Left ventricle myocardium inferior (tissue), 1 donor: ENCODE data around the gene TMEM242. TPM values are rescaled to one million over a fixed set of nuclear protein-coding genes. Genes with fewer than 3 reads are reported as not detected.

Source experiments
- DNase-seq: peaks from one replicate; pipeline ENCODE4 v3.0.0-alpha.2; 2020
- H3K27ac ChIP-seq: fragments of 200-600 bp; replicated peaks from 2 replicates; pipeline ENCODE4 v1.8.0; 2021
- H3K27me3 ChIP-seq: fragments of 200-600 bp; 2 replicates; pipeline ENCODE4 v1.8.0; 2021; ENCODE audit warnings: low read depth
- H3K36me3 ChIP-seq: fragments of 200-600 bp; 2 replicates; pipeline ENCODE4 v1.8.0; 2021
- H3K4me1 ChIP-seq: fragments of 200-600 bp; 2 replicates; pipeline ENCODE4 v1.8.0; 2021
- H3K4me3 ChIP-seq: fragments of 200-600 bp; 2 replicates; pipeline ENCODE4 v1.8.0; 2021; ENCODE audit warnings: mild to moderate bottlenecking, moderate library complexity
- H3K9me3 ChIP-seq: fragments of 200-600 bp; replicated peaks from 2 replicates; pipeline ENCODE4 v1.8.0; 2021
- CTCF ChIP-seq: fragments of 200-600 bp; IDR thresholded peaks from 2 replicates; pipeline ENCODE4 v1.8.0; 2021; ENCODE audit warnings: antibody characterized with exemption, mild to moderate bottlenecking, borderline replicate concordance
- intact Hi-C: fragments of 100-400 bp; cut with micrococcal nuclease; formaldehyde crosslinking; loops from one replicate; pipeline ENCODE4 v1.11.0; 2022
- total RNA-seq: library from RNA; stranded (reverse); fragmentation: NEBNext Ultra II Directional; extraction: Animal tissue kit (Norgen Biotek cat#: 25700); gene quantifications from one replicate; pipeline ENCODE4 v1.2.1, GENCODE V29; 2021
- donor health status: DM: no; HTN: yes; CAD: no; lungs with severe emphysema.

Gene TMEM242
- total RNA-seq, 1 donor from 2014 or later = 19.8 TPM

- intact Hi-C loops = loop anchor here (10.0 kb wide), 1 partner anchor 49 kb away; no protein-coding TSS in a partner anchor
- peak overlapping the region; percentile 80 for H3K4me3 ChIP-seq
- H3K9me3 ChIP-seq = no peaks in the 10 kb centered on the region
- no peaks in the 10 kb centered on the region for H3K27me3 ChIP-seq
- TF ChIP-seq CTCF = no peak
- peaks cover 31% of the 10 kb centered on the region for H3K4me1 ChIP-seq
- DNase-seq = peak; percentile 39
- peak overlapping the region; percentile 90 for H3K27ac ChIP-seq
- H3K36me3 ChIP-seq = no peaks in the 10 kb centered on the region
Observed at GRCh38 chr6:157273756-157274470, 49.4 kb downstream of the TMEM242 start.

DNA sequence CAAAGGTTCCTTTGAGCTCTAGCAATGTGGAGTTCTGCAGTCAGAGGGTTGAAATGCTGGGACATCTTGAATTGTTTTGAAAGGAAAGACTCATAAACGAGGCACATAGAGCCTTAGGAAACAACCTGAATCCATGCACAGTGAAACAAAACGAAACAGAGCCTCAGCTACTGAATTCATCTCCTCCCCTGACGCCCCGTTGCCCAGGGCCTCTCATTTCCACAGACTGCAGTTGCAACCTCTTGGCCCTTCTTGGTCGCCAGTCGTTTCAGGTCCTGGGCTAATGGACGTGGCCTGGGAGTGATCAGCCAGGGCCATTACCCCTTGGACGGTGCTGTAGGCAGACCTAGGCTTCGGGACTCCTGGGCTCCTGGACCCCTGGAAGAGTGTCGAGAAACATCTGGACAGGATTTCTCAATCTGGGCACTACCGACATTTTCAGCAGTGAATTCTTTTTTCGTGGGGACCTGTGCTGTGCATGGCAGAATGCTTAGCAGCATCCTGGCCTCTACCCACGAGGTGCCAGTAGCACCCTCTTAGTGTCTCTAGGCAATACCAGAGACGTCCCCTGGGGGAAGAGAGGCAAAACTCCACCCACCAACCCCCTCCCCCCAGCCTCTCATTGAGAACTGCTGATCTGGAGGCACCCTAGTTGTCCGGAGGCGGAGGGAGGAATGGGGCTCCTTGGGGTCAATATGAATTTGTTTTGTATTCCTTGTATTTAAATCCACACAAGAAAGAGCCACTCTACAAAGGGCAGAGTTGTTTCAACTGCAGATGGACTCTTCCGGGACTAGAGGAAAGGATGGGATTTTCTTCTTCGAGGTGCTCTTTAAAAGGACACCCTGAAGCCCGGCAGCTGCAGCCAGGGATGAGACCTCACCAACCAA is 50.2 kb downstream of the TMEM242 start:
- peaks cover 39% of the 10 kb centered on the region for H3K4me1 ChIP-seq
- no peak overlapping the region for H3K4me3 ChIP-seq
- intact Hi-C loops = loop anchor here (10.0 kb wide), 1 partner anchor 48 kb away; no protein-coding TSS in a partner anchor
- H3K9me3 ChIP-seq = no peaks in the 10 kb centered on the region
- H3K27me3 ChIP-seq = no peaks in the 10 kb centered on the region
- no peak for TF ChIP-seq CTCF
- no peak for DNase-seq
- H3K36me3 ChIP-seq = no peaks in the 10 kb centered on the region
- H3K27ac ChIP-seq = peak overlapping the region; percentile 90

DNA sequence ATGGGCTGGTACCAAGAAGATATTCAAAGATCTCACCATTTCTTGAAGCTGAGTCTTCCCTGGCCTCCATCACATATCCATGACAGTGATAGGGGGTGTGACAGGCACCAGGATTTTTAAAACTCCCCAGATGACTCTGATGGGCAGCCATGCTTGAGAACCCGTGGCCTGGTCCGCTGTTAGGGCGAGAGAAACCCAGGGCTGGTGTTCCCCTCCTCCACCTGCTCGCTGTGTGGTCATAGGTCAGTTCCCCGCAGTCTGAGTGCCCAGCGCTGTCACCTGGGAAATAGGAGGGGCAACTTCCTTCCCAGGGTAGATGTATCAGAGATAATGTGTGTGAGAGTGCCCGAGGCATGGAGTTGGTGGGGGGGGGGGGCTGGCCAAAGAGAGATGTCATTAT is 50.9 kb downstream of the TMEM242 start:
- Histone ChIP-seq H3K36me3 (no peaks in the 10 kb centered on the region), H3K27me3 (no peaks in the 10 kb centered on the region), H3K4me1 (peaks cover 46% of the 10 kb centered on the region), H3K9me3 (no peaks in the 10 kb centered on the region), H3K4me3 (no peak overlapping the region), H3K27ac (peak overlapping the region; percentile 90)
- no peak for TF ChIP-seq CTCF
- intact Hi-C loops = loop anchor here (10.0 kb wide), 1 partner anchor 48 kb away; no protein-coding TSS in a partner anchor
- no peak for DNase-seq

GRCh38 chr6:157271911-157272310 is 51.4 kb downstream of the TMEM242 start:
- H3K27ac ChIP-seq = peak overlapping the region; percentile 90
- H3K4me3 ChIP-seq = no peak overlapping the region
- H3K36me3 ChIP-seq = no peaks in the 10 kb centered on the region
- intact Hi-C loops = loop anchor here (10.0 kb wide), 1 partner anchor 47 kb away; no protein-coding TSS in a partner anchor
- peaks cover 50% of the 10 kb centered on the region for H3K4me1 ChIP-seq
- no peaks in the 10 kb centered on the region for H3K27me3 ChIP-seq
- no peak for DNase-seq
- H3K9me3 ChIP-seq = no peaks in the 10 kb centered on the region
- no peak for TF ChIP-seq CTCF

DNA sequence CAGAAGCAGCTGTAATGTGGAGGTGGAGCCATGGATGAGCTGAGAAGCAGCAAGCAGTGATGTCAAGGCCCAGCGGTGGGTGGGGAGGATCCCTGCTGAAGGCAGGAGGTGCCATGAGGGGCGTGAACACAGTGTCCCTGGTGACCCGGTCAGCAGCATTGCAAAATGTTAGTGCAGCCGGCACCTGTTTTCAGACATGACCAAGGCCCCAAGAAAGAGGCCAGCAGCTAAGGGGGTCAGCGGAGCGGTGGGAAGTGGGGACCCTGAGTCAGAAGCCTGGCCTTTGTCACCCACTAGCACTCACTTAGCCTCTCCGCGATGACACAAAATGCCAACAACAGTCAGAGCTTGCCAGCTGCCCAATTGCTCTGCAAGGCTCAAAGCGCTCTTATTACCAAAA is 51.9 kb downstream of the TMEM242 start:
- DNase-seq = no peak
- intact Hi-C loops = loop anchor here (10.0 kb wide), 1 partner anchor 47 kb away; no protein-coding TSS in a partner anchor
- H3K4me3 ChIP-seq = no peak overlapping the region
- H3K9me3 ChIP-seq = no peaks in the 10 kb centered on the region
- peaks cover 50% of the 10 kb centered on the region for H3K4me1 ChIP-seq
- TF ChIP-seq CTCF = no peak
- H3K27ac ChIP-seq = no peak overlapping the region
- H3K27me3 ChIP-seq = no peaks in the 10 kb centered on the region
- H3K36me3 ChIP-seq = no peaks in the 10 kb centered on the region
